Measurements from ENCODE around the gene GLG1. TPM values are rescaled to one million over a fixed set of nuclear protein-coding genes. Genes with fewer than 3 reads are reported as not detected.

Gene GLG1
- total and polyA plus RNA-seq, 2 experiments from 2014 or later, result 140 to 167 TPM

- H3K27ac ChIP-seq, result no peak overlapping the region
Observed at GRCh38 chr16:74497761-74498160, 109.2 kb downstream of the GLG1 start.

GRCh38 chr16:74496054-74496453 is 110.9 kb downstream of the GLG1 start:
- Histone ChIP-seq H3K4me1 (ENCODE audit: low read depth) (no peaks in the 10 kb centered on the region), H3K27ac (no peak overlapping the region), H3K36me3 (peaks cover 12% of the 10 kb centered on the region), H3K9me3 (ENCODE audit: low read depth) (no peaks in the 10 kb centered on the region), H3K27me3 (no peaks in the 10 kb centered on the region), H3K4me3 (no peak overlapping the region)
- no peak for TF ChIP-seq CTCF (IDR thresholded peaks at IDR 0.05; ENCODE audit: low read depth, low read length)
- no peak for DNase-seq (ENCODE audit: low read depth in 1 of 2, low spot score in 1 of 2)

More at GRCh38 chr16:74497761-74498160, 109.2 kb downstream of the GLG1 start:
- no peak for DNase-seq (ENCODE audit: low read depth in 1 of 2, low spot score in 1 of 2)
- Histone ChIP-seq H3K4me3 (no peak overlapping the region), H3K27me3 (no peaks in the 10 kb centered on the region), H3K4me1 (ENCODE audit: low read depth) (no peaks in the 10 kb centered on the region), H3K9me3 (ENCODE audit: low read depth) (no peaks in the 10 kb centered on the region), H3K36me3 (peaks cover 14% of the 10 kb centered on the region)
- no peak for TF ChIP-seq CTCF (IDR thresholded peaks at IDR 0.05; ENCODE audit: low read depth, low read length)

GRCh38 chr16:74492976-74493375 is 113.9 kb downstream of the GLG1 start:
- TF ChIP-seq CTCF (IDR thresholded peaks at IDR 0.05; ENCODE audit: low read depth, low read length), result no peak
- Histone ChIP-seq H3K4me1 (ENCODE audit: low read depth) (no peaks in the 10 kb centered on the region), H3K9me3 (ENCODE audit: low read depth) (no peaks in the 10 kb centered on the region), H3K4me3 (no peak overlapping the region), H3K27me3 (no peaks in the 10 kb centered on the region), H3K27ac (no peak overlapping the region), H3K36me3 (peaks cover 26% of the 10 kb centered on the region)
- no peak for DNase-seq (ENCODE audit: low read depth in 1 of 2, low spot score in 1 of 2)

GRCh38 chr16:74487634-74488495 is 119.0 kb downstream of the GLG1 start:
- Histone ChIP-seq H3K4me3 (no peak overlapping the region), H3K27ac (no peak overlapping the region), H3K36me3 (peaks cover 38% of the 10 kb centered on the region), H3K27me3 (no peaks in the 10 kb centered on the region), H3K9me3 (ENCODE audit: low read depth) (no peaks in the 10 kb centered on the region), H3K4me1 (ENCODE audit: low read depth) (no peaks in the 10 kb centered on the region)
- TF ChIP-seq CTCF (IDR thresholded peaks at IDR 0.05; ENCODE audit: low read depth, low read length), result no peak
- DNase-seq (ENCODE audit: low read depth in 1 of 2, low spot score in 1 of 2), result no peak

GRCh38 chr16:74485916-74486315 is 121.0 kb downstream of the GLG1 start:
- peaks cover 41% of the 10 kb centered on the region for H3K36me3 ChIP-seq
- H3K27me3 ChIP-seq, result no peaks in the 10 kb centered on the region
- H3K27ac ChIP-seq, result no peak overlapping the region
- no peaks in the 10 kb centered on the region for H3K4me1 ChIP-seq (ENCODE audit: low read depth)
- DNase-seq (ENCODE audit: low read depth in 1 of 2, low spot score in 1 of 2), result no peak
- no peaks in the 10 kb centered on the region for H3K9me3 ChIP-seq (ENCODE audit: low read depth)
- no peak overlapping the region for H3K4me3 ChIP-seq
- TF ChIP-seq CTCF (IDR thresholded peaks at IDR 0.05; ENCODE audit: low read depth, low read length), result no peak
